Subcutaneous adipose tissue (tissue), 4 donors: ENCODE results near the gene ATP8A2. TPM values are rescaled to one million over a fixed set of nuclear protein-coding genes. Genes with fewer than 3 reads are reported as not detected.

Experiments used
- total RNA-seq, 4 donors: library from RNA; depleted of rRNA; stranded (reverse); fragments of >200 nt; gene quantifications; one replicate each; pipeline ENCODE4 v1.1.0, GENCODE V29; 2016
- TF ChIP-seq, protein P1 (sequence below): fragments of 450-650 bp; IDR thresholded peaks from one replicate; pipeline ENCODE4 v1.5.1; 2016; ENCODE audit warnings: low read depth, mild to moderate bottlenecking, control low read depth, antibody characterized with exemption, moderate library complexity

Gene ATP8A2
- total RNA-seq, 4 donors from 2014 or later, result under 0.01 to 0.17 TPM; not detected in 2

DNA sequence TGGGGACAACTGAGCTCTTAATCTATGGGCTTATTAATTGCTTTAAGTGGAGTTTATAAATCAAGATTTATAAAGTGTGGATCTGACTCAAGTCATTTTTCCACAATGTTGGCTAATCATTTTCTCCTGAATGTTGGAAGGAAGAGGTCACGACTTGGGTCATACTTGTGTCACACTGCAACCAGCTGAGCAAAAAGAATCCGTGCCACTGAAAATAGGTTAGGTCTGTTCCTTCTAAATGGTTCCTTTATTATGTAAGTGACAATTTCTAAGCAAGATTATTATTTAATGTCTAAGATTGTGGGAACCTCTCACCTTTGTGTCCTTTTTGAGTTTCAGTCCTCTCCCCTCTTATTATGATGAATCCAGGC is 501.5 kb downstream of the ATP8A2 start:
- TF ChIP-seq, protein P1, sequence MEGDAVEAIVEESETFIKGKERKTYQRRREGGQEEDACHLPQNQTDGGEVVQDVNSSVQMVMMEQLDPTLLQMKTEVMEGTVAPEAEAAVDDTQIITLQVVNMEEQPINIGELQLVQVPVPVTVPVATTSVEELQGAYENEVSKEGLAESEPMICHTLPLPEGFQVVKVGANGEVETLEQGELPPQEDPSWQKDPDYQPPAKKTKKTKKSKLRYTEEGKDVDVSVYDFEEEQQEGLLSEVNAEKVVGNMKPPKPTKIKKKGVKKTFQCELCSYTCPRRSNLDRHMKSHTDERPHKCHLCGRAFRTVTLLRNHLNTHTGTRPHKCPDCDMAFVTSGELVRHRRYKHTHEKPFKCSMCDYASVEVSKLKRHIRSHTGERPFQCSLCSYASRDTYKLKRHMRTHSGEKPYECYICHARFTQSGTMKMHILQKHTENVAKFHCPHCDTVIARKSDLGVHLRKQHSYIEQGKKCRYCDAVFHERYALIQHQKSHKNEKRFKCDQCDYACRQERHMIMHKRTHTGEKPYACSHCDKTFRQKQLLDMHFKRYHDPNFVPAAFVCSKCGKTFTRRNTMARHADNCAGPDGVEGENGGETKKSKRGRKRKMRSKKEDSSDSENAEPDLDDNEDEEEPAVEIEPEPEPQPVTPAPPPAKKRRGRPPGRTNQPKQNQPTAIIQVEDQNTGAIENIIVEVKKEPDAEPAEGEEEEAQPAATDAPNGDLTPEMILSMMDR, result no peak

DNA sequence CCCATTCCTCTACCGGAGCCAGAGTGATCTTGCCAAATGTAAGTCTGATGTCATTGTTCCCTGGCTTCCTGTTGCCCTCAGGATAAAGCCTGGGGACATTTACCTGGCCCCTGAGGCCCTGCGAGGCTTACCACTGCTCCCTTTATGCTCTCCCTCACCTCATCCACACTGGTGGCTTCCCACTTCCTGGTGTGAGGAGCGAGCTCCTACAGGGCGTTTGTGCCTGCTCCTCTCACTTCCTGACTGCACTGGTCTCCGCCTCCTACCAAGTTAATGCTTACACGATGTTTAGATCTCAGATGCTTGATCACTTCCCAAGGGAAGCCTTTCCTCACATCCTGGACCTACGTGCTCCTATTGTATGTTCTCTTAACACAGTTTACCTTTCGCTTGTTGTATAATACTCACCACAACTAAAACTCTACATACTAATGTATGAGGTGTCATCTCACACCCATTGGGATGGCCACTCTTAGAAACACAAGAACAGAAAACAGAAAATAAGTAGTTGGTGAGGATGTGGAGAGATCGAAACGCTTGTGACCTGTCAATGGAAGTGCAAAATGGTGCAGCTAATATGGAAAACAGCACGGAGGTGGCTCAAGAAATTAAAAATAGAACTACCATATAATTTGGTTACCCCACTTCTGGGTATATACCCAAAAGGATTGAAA is 502.4 kb downstream of the ATP8A2 start:
- TF ChIP-seq, protein P1, result no peak

GRCh38 chr13:25874907-25875306 is 503.1 kb downstream of the ATP8A2 start:
- TF ChIP-seq, protein P1, result no peak

DNA sequence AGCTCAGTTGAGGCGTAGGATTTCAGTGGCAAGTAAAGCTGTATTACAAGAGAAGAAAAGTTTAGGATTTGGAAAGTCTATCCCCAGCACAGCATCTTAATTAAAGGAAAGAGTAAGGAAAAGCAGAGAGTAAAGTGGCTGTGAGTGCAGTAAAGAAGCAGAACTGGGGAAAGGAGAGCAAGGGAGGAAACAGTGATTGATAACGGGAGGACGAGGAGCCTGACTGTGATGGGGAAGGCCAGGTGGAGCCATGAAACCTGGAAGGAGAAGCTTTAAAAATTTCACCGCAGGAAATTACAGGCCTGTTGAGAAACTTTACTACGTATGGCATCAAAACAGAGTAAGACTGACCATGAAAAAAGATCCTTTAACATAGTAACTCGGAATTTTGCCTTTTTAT is 504.5 kb downstream of the ATP8A2 start:
- TF ChIP-seq, protein P1, result no peak

DNA sequence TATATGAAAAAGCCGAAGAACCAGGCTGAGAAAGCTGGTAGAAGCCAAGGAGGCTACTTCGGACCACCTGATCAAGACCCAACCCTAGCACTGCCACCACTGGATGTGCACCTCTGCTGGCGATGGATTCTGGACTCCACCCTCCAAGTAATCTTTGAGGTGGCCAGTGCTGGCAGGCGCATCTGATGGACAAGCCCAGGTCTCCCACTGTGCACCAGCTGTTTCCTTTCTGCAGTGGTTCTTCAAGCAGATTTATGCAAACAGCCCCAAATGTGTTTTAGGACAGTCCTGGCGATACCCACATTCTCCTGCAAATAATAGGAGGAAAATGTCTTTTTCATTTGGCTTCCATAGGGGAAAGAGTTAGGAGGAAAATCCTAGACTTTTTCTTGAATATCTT is 507.7 kb downstream of the ATP8A2 start:
- TF ChIP-seq, protein P1, result no peak

- TF ChIP-seq, protein P1, result no peak
These were observed 509.6 kb downstream of the ATP8A2 start for GRCh38 chr13:25881136-25881926.

GRCh38 chr13:25881971-25882451 is 510.2 kb downstream of the ATP8A2 start:
- TF ChIP-seq, protein P1, result no peak
